ENCODE data around the gene MAB21L4. TPM values are rescaled to one million over a fixed set of nuclear protein-coding genes. Genes with fewer than 3 reads are reported as not detected.

Gene MAB21L4
- total RNA-seq, 2 experiments from 2014 or later: not detected

GRCh38 chr2:240920783-240921231 is 24.9 kb upstream of the MAB21L4 start:
- CTCF ChIA-PET: no interaction called here
- H3K36me3 Mint-ChIP-seq (ENCODE audit: low read depth): no peaks in the 10 kb centered on the region
- no peaks in the 10 kb centered on the region for H3K9me3 Mint-ChIP-seq
- H3K4me1 Mint-ChIP-seq (ENCODE audit: low read depth): no peaks in the 10 kb centered on the region
- ATAC-seq (no peak), DNase-seq (no peak)
- H3K27me3 Mint-ChIP-seq: peaks cover 1% of the 10 kb centered on the region
- intact Hi-C loops (cut with micrococcal nuclease): no loop called here
- no peak overlapping the region for H3K4me3 Mint-ChIP-seq
- no peak for TF ChIP-seq CTCF (IDR thresholded peaks at IDR 0.05)
- POLR2A ChIA-PET: no interaction called here
- no peak overlapping the region for H3K27ac Mint-ChIP-seq

GRCh38 chr2:240919786-240920782 is 24.1 kb upstream of the MAB21L4 start:
- POLR2A ChIA-PET: no interaction called here
- CTCF ChIA-PET: interaction anchor here (1.0 kb wide), 2 partner anchors 63 to 69 kb away, joined by 3 read pairs; no protein-coding TSS in a partner anchor
- H3K4me1 Mint-ChIP-seq (ENCODE audit: low read depth): no peaks in the 10 kb centered on the region
- TF ChIP-seq CTCF (IDR thresholded peaks at IDR 0.05): no peak
- H3K9me3 Mint-ChIP-seq: no peaks in the 10 kb centered on the region
- peaks cover 5% of the 10 kb centered on the region for H3K27me3 Mint-ChIP-seq
- DNase-seq (no peak), ATAC-seq (no peak)
- H3K4me3 Mint-ChIP-seq: no peak overlapping the region
- intact Hi-C loops (cut with micrococcal nuclease): no loop called here
- no peak overlapping the region for H3K27ac Mint-ChIP-seq
- no peaks in the 10 kb centered on the region for H3K36me3 Mint-ChIP-seq (ENCODE audit: low read depth)

GRCh38 chr2:240919161-240919781 is 23.3 kb upstream of the MAB21L4 start:
- no peaks in the 10 kb centered on the region for H3K36me3 Mint-ChIP-seq (ENCODE audit: low read depth)
- CTCF ChIA-PET: interaction anchor here (1.0 kb wide), 2 partner anchors 64 to 68 kb away, joined by 3 read pairs; no protein-coding TSS in a partner anchor
- no peaks in the 10 kb centered on the region for H3K4me1 Mint-ChIP-seq (ENCODE audit: low read depth)
- TF ChIP-seq CTCF (IDR thresholded peaks at IDR 0.05): no peak
- no peak overlapping the region for H3K27ac Mint-ChIP-seq
- H3K4me3 Mint-ChIP-seq: no peak overlapping the region
- H3K9me3 Mint-ChIP-seq: no peaks in the 10 kb centered on the region
- ATAC-seq (no peak), DNase-seq (no peak)
- POLR2A ChIA-PET: no interaction called here
- H3K27me3 Mint-ChIP-seq: peaks cover 5% of the 10 kb centered on the region
- intact Hi-C loops (cut with micrococcal nuclease): no loop called here

- ChIA-PET CTCF (interaction anchor here (1.4 kb wide), 1 partner anchor 67 kb away, joined by 3 read pairs; no protein-coding TSS in a partner anchor), POLR2A (no interaction called here)
- H3K36me3 Mint-ChIP-seq (ENCODE audit: low read depth): no peaks in the 10 kb centered on the region
- DNase-seq (no peak), ATAC-seq (no peak)
- no peaks in the 10 kb centered on the region for H3K4me1 Mint-ChIP-seq (ENCODE audit: low read depth)
- no peaks in the 10 kb centered on the region for H3K9me3 Mint-ChIP-seq
- peaks cover 5% of the 10 kb centered on the region for H3K27me3 Mint-ChIP-seq
- intact Hi-C loops (cut with micrococcal nuclease): no loop called here
- no peak overlapping the region for H3K27ac Mint-ChIP-seq
- TF ChIP-seq CTCF (IDR thresholded peaks at IDR 0.05): no peak
- no peak overlapping the region for H3K4me3 Mint-ChIP-seq
Measured at GRCh38 chr2:240918258-240919091, 22.5 kb upstream of the MAB21L4 start.
